Activated naive CD4-positive, alpha-beta T cell (primary cell): Measurements from ENCODE around the gene MIEN1.
"Not testable (repeated sequence)": the region's sequence is repeated elsewhere in the genome, so short reads cannot be mapped to it uniquely, and the experiment has no call there.

Experiments
- DNase-seq, 4 experiments: peaks; one replicate each; lab custom pipeline; 2025; lab: John Stamatoyannopoulos, UW

Gene MIEN1

GRCh38 chr17:39716073-39716818, 14.1 kb downstream of the MIEN1 start:
- no peak for DNase-seq

GRCh38 chr17:39715375-39716072, 14.8 kb downstream of the MIEN1 start:
- no peak for DNase-seq

- no peak for DNase-seq
Observed at GRCh38 chr17:39714234-39714633, 16.1 kb downstream of the MIEN1 start.

DNA sequence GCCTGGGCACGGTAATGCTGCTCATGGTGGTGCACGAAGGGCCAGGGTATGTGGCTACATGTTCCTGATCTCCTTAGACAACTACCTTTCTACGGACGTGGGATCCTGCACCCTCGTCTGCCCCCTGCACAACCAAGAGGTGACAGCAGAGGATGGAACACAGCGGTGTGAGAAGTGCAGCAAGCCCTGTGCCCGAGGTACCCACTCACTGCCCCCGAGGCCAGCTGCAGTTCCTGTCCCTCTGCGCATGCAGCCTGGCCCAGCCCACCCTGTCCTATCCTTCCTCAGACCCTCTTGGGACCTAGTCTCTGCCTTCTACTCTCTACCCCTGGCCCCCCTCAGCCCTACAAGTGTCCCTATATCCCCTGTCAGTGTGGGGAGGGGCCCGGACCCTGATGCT, 18.5 kb downstream of the MIEN1 start:
- DNase-seq: no peak

GRCh38 chr17:39711071-39711470, 19.3 kb downstream of the MIEN1 start:
- DNase-seq: not testable (repeated sequence)

DNA sequence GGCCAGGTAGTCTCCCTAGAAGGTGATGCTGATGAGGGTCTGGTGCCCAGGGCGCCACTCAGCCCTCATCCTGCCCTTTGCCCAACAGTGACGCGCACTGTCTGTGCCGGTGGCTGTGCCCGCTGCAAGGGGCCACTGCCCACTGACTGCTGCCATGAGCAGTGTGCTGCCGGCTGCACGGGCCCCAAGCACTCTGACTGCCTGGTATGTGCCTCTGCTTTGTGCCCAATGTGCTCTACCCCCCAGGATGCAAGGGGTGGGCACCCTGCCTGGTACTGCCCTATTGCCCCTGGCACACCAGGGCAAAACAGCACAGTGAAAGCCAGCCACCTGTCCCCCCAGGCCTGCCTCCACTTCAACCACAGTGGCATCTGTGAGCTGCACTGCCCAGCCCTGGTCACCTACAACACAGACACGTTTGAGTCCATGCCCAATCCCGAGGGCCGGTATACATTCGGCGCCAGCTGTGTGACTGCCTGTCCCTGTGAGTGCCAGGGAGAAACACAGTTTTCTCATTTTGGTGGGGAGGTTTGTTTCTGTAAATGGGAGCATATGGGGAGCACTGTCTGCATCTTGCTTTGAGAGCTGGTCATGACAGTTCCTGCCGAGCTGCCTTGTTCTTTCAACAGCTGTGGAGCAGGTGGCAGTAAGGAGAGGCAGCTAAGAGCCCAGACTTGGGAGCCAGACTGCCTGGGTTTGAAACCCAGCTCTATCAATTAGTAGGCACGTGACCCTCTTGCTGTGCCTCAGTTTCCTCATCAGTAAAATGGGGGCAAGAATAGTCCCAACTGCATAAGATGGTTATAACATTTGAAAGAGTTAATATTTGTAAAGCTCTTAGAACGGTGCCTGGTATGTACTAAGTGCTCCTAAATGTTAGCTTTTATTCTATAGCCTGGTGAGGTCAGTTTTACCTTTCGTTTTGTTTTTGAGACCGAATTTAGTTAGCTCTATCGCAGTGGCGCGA, 20.1 kb downstream of the MIEN1 start:
- DNase-seq: no peak

- DNase-seq: no peak
Observed at GRCh38 chr17:39709319-39709997, 20.9 kb downstream of the MIEN1 start.

DNA sequence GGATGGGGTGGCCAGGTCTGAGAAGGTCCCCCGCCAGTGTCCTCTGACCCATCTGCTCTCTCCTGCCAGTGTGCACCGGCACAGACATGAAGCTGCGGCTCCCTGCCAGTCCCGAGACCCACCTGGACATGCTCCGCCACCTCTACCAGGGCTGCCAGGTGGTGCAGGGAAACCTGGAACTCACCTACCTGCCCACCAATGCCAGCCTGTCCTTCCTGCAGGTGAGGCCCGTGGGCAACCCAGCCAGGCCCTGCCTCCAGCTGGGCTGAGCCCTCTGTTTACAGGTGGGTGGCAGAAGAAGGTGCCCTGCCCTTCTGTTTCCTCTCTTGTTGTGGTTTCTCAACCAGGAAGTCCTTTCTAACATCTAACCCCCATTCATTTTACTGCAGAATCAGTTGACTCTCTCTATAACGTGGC, 23.4 kb downstream of the MIEN1 start:
- DNase-seq: no peak

GRCh38 chr17:39706383-39706782, 23.9 kb downstream of the MIEN1 start:
- DNase-seq: no peak

- DNase-seq: no peak
Observed at GRCh38 chr17:39705786-39706348, 24.5 kb downstream of the MIEN1 start.

GRCh38 chr17:39704821-39705551, 25.3 kb downstream of the MIEN1 start:
- no peak for DNase-seq

DNA sequence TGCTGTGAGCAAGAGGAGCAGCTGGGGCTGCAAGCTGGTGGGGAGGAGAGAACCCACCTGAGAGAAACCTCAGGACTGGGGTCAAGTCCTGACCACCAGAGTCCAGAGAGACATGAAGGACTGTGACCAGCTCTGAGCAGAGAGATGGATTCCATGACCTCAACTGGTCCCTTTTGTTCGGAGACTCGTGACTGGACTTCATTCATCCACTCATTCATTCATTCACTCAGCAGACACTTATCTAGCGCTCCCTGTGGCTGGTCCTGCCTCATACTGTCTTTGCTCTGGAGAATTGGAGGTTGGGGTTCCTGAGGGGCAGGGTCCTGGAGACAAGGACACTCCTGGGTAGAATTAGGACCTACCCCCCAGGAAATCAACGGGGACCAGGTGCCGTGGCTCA, 26.4 kb downstream of the MIEN1 start:
- no peak for DNase-seq

DNA sequence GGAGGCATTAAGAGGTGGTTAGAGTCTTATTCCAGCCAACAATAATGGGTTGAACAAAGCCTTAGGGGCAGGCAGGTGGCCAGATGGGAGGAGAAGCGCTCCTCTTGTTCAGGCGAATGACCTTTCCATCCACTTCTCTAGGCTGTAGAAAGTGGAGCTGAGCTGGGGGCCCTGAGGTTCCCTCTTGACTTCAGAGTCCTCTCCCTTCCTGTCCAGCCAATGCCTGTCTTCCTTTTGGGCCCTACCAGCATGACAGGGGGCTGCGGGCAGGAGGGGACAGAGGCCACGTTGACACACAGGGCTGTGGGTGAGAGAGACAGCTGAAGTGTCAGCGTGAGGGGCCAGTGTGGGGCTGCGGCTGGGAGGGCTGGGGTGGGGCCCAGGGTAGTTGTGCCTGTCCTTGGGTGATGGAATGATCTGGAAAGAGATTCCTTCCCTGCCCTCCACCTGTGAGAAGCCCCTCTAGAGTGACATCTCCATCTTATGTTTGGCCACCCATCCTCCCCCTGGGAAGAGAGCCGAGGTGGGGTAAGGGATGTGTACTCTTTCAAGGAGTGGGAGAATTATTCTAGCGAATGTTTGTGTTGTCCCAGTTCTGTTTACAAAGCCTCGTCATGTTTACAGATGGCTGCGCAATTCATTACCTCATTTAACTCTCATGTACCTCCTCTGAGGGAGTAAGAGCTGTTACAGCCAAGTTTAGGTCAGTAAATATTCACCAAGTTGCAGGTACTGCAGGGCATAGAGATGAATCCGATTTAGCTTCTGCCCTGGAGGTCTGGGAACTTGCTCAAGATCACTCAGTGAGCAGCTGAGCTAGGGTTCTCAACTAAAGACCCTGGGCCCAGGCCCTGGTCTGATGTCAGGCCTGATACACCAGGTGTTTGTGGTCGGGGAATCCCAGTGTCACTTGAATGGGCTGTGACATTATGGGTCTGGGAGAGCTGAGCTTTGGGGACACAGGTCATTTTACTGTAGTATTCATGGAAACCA, 27.1 kb downstream of the MIEN1 start:
- DNase-seq: no peak

GRCh38 chr17:39701784-39702422, 28.4 kb downstream of the MIEN1 start:
- no peak for DNase-seq

GRCh38 chr17:39701012-39701783, 29.1 kb downstream of the MIEN1 start:
- DNase-seq: no peak

DNA sequence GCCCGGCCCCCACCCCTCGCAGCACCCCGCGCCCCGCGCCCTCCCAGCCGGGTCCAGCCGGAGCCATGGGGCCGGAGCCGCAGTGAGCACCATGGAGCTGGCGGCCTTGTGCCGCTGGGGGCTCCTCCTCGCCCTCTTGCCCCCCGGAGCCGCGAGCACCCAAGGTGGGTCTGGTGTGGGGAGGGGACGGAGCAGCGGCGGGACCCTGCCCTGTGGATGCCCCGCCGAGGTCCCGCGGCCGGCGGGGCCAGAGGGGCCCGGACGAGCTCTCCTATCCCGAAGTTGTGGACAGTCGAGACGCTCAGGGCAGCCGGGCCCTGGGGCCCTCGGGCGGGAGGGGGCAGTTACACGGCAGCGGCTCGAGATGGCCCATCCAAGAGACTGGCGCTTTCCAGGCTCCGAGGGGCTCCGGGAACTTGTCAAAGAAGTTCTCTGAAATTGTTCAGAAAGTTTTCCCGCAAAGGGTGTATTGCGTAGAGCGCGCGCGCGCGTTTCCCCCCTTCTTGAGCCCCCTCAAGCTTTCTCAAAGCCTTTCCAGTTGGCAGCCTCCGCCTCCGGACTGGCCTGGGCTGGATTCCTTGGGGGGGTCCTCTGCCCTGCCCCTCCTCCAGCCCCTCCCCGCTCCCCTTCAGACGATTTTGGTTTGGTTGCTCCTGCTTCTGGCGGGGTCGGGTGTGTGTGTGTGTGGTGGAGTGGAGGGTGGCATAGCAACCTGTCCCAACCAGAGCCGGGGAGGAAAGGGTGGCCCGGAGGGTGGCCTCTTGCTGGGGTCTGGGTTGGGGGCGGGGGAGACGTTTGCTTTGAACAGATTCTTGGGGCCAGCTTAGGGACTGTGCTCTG, 30.0 kb downstream of the MIEN1 start:
- no peak for DNase-seq

GRCh38 chr17:39699818-39700147, 30.5 kb downstream of the MIEN1 start, which contains the start of gene ERBB2:
TSS of gene ERBB2 (plus strand) at chr17:39700064. CDS start at chr17:39700239, 175 bp downstream.
- DNase-seq: no peak
